GM21381 (cell line): ENCODE data around the gene CERS1.

Experiments used
- ATAC-seq: cut with Tn5 transposase; IDR thresholded peaks from one replicate; pipeline ENCODE4 v1.9.1; 2021; ENCODE audit warnings: mild to moderate bottlenecking, moderate library complexity; ENCODE audit not compliant: unreplicated experiment

CERS1 gene, protein sequence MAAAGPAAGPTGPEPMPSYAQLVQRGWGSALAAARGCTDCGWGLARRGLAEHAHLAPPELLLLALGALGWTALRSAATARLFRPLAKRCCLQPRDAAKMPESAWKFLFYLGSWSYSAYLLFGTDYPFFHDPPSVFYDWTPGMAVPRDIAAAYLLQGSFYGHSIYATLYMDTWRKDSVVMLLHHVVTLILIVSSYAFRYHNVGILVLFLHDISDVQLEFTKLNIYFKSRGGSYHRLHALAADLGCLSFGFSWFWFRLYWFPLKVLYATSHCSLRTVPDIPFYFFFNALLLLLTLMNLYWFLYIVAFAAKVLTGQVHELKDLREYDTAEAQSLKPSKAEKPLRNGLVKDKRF

DNA sequence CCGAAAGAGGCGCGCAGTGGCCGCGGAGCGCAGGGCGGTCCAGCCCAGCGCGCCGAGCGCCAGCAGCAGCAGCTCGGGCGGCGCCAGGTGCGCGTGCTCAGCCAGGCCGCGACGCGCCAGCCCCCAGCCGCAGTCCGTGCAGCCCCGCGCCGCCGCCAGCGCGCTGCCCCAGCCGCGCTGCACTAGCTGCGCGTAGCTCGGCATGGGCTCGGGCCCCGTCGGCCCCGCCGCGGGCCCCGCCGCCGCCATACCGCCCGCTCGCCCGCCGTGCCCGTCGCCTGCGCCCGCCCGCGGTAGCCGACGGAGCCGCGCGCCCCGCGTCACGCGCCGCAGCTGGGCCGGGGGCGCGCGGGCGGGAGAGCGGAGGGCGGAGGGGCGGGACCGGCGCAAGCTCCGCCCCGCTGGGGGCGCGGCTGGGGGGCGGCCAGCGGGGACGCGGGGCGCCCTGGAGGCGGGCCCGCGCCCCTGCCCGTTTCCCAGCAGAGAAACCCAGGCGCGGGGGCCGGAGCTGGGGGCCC lies at the start of gene CERS1:
Gene CERS1 (minus strand): TSS at position 335 of the 518 bp plus-strand sequence. CDS start 86 bp downstream, at position 249.
- ATAC-seq: no peak

DNA sequence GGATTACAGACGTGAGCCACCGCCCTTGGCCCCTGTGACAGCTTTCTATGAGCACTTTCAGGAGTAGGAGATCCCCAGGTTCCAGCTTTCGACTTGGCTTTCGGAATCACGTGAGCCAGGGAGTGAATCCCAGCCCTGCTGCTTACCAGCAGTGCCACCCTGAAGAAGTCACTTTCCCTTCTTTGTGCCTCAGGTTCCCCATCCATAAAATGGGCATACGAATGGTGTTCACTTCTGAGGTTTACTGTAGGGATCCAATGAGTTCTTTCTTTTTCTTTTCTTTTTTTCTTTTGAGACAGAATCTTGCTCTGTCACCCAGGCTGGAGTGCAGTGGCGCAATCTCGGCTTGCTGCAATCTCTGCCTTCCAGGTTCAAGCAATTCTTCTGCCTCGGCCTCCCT lies 49.3 kb upstream of the CERS1 start:
- no peak for ATAC-seq

DNA sequence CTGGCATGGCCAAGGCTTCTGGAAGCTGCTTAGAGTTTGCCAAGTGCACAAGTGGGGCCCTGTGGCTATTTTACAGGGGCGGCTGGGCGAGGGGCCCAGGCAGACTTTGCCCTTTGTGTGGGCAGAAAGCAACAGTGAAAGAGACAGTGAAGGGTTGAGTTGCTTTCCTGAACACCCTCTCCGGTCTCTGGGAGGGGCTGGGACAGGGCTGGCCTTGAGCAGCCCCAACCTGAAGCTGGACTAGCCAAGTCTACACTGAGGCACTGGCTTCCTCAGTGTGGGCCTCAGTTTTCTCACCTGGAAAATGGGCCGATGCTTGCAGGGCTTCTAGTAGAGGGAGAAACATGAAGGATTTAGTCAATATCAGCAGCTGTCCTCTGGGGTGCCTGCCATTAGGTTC lies 47.5 kb upstream of the CERS1 start:
- no peak for ATAC-seq

DNA sequence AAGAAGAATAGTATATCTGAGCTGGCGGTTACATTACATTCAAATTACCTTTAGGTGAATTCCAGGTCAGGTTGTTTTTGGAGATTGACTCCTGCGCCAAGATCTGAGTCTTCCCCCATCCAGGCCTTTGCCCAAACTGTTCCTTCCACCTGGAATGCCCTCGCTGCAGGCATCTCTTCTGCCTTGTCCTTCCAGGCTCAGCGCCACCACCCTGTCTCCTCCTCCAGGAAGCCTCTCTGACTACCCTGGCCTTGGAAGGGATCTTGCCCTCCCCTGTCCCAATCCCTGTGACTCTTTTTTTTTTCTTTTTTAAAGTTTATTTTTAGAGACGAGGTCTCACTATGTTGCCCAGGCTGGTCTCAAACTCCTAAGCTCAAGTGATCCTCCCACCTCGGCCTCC lies 46.7 kb upstream of the CERS1 start:
- no peak for ATAC-seq

DNA sequence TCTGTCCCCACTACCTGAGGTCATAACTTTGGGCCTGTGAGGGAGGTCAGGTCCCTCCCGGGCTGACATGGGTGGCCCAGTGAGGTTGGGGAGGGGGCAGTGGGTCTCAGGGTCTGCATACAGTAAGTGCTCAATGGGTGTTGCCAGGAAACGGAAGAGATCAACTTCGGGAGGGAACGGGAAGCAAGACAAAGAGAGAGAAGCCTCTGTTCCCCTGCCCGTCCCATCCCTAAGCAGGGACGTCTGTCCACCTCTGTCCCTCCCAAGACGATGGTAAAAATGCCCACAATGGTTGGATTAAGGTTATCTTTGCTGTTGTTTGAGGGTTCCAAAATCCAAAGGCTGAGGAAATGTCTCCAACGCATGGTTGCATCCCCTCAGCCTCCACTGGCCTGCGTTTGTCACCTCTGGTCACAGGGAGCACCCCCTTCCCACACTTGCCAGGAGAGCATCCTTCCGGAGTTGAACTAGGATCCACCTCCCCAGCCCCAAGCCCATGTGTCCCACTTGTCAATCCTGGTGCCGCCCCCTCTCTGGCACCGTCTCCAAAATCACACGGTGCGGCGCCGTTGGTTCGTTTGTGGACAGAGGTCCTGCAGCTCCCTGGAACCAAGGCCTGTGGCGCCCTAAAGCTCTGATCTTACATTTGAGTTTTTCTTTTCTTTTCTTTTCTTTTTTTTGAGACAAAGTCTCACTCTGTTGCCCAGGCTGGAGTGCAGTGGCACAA lies 45.8 kb upstream of the CERS1 start:
- ATAC-seq: no peak

DNA sequence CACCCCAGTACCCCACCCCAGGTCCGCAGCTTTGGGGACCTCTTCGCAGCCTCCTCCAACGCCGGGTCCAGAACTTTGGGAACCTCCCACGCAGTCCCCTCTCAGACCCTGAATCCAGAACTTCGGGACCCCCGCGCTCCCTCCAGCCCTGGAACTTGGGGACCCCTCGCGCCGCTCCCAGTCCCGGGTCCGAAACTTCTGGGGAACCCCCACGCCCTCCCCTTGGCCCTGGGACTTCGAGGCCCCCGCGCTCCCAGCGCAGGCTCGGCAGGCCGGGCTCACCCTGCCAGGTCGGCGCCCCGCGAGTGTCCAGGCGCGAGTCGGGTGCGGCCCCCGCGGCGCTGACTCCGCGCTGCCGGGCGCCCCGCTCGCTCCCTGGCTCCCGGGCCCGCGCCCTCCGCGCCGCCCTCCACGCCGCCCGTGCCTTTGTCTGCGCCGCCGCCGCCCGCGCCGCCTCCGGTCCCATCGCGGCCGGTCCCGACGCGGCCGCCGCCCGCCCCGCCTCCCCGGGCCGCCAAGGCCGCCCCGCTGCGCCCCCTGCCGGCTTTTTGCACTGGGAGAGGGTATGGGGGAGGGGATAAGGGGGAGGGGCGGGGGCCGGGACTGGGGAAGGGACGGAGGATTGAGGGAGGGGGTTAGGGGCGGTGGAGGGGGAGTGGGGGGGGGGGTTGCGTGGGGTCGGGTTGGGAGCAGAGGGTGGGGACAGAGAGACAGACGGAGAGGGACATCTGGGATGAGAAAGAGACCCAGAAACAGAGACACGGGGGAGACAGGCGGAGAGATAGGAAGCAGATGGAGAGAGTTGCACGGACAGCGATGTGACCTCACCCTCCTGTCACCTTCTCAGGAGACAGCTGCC lies 45.0 kb upstream of the CERS1 start, which contains the start of gene HOMER3:
Gene HOMER3 (minus strand): TSS at position 449 of the 859 bp plus-strand sequence. CDS start 2,235 bp downstream, outside the sequence.
- no peak for ATAC-seq

DNA sequence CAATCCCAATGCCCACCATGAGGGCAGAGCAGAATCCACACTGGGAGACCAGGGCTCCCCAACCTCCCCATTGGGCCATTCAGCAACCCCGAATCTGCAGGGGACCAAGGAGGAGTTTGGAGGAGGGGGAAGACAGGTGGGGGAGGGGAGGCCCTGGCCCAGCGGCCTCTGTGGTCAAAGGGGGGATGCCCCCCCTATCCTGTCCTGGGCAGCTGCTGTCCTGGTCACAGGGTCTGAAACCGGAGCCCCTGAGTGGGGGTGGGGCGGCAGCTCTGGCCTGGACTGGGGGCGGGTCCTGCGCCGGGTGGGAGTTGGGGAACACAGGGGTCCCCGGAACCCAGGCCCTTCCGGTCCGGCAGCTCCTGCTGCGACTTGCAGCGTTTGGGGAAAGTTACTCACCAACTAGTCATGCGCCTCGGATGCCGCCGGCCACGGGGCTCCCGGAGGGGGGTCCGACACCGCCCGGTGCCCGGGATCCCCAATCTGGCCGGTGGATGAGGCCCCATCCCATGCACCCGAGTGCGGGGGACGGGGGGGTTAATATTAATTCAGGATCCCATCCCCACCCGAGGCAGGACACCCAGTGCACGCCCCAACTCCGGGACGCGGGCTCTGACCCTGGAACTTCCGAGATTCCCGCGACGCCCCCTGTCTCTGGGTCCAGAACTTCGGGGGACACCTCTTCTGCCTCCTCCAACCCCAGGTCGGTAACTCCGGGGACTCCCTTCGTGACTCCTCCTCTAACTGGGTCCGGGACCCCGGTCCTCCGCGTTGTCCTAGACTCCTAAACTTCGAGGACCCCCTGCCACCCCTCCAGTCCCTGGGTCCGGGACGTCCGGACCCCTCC lies 44.2 kb upstream of the CERS1 start:
- no peak for ATAC-seq

DNA sequence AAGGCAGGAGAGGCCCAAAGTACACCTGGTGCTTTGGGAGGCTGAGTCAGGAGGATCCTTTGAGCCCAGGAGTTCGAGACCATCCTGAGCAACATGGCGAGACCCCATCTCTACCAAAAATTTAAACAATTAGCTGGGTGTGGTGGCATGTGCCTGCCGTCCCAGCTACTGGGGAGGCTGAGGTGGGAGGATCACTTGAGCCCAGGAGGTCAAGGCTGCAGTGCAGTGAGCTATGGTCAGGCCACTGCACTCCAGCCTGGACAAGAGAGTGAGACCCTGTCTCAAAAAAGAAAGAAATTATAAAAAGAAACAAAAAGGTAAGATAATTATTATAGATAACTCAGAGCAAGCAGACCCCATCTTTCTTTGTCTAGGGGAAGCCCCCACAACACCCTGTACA lies 43.2 kb upstream of the CERS1 start:
- ATAC-seq: no peak

DNA sequence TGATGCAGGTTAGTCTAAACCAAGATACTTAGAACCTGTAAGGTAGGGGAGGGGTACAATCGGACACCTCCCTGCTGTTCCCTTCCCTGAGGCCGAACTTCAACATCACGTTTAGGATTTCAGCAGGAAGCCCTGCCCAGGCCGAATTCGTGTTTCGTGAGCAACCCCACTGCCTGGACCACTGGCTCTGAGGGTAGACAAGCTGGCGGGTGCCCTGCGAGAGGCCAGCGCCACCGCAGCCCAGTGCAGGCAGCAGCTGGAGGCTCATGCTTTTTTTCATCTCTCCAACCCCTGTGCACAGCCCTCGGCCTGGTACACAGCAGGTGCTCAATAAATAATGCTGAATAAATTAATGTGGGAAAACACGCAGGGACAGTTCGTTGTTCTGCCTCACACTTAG lies 37.3 kb upstream of the CERS1 start:
- no peak for ATAC-seq

DNA sequence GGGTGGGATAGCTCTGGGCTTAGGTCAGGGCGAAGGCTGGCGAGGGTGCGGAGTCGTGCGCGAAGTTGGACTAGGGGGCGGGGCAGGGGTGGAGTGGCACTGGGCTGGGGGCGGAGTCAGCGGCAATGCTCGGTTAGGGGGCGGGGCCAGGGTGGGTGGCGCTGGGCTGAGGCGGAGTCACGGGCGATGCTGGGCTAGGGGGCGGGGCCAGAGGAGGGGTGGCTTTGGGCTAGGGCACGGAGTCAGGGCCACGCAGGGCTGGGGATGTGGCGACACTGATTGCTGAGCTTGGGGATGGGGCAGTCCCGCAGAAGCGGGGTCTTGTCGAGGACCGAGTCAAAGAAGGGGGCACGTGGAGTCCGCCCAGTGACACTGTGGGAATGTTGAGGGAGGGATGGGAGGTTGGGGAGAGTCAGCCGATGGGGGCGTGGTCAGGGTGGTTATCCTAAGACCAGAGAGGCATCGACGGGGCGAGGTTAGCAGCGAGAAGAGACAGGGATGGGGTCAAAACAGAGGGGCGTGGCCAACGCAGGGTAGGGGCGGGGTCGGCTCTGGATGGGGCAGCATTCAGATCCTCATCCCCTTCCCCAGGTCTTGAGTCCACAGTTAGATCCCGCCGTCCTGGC lies 36.4 kb upstream of the CERS1 start:
- ATAC-seq: no peak

DNA sequence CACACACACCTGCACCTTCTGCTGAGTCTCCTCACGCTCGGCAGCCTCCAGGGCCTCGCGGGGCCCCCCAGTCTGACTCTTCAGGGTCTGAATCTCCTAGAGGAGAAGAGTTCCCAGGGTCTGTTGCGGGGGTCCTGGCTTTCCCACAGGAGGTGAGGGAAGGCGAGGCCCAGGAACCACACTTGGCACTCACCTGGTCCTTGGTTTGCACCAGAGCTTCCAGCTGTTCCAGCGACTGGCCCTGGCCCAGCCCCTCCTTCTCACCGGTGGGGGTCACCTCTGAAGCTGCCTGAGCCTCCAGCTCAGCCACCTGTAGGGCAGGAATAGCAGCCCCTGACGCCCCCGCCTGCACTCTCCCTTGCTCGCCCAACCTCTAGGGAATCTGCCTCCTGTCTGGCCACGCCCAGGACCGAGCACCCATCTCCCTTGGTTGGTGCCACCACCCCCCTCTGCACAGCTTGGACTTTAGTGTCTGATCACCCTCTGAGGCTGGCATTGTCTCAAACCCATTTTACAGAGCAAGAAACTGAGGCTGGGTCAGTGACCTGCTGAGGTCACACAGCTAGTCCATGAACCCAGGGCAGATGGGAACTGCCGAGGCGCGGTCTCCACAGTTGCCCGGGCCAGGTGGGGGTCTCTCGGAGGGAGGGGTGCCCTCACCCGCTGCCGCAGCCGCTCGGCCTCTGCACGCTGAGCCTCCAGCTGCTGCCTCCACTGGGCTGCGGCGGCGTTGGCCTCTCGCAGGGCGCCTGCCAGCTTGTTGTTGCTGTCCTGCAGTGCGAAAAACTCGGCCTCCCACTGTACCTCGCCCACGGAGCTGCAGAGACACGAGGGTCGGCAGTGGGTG lies 35.6 kb upstream of the CERS1 start:
- ATAC-seq: no peak

DNA sequence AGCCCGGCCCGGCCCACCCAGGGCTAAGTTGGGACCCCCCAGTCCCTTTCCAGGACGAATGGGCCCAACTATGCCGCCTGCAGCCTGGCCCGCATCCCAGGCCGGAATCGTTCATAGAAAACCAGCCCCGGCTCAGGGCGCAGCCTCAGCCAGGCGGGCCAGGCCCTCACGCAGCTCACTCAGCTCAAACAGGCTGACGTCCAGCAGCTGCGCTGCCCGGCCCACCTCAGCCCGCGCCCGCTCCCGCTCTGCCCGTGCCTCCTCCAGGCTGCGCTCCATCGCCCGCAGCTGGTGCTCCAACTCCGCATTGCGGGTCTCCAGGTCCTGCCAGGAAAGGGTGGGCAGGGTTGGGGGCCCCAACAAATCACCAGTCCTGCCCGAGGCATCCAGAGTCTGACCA lies 33.4 kb upstream of the CERS1 start:
- no peak for ATAC-seq

DNA sequence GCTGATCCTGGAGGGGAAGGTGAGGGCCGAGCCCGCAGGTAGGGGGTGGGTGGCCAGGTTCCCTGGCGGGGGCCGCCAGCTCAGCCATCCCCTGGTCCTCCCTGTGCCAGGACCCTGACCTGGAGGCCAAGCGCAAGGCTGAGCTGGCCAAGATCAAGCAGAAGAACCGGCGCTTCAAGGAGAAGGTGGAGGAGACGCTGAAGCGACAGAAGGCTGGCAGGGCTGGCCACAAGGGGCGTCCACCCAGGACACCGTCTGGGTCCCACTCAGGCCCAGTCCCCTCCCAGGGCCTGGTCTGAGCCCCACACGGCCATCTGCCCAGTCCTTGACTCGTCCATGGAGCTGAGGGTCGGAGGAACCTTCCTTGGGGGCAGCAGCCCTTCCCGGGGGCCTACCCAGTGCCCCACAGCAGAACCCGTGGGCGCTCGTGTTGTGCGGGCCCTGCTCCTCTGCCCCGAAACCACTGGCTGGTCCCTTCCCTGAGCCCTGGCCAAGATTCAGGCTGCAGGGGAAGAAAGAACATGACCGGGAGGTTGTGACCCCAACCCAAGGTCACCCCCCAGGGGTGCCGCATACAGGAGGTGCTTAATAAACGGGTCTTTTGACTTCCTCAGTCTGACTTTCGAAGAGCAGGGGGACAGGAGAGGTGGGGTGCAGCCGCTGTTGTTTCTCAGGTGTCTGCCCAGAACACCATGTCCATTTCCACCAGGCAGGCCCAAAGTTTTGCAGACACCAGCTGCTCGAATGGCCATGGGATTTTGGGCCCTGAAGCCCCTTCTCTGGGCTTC lies 32.3 kb upstream of the CERS1 start:
- ATAC-seq: no peak

DNA sequence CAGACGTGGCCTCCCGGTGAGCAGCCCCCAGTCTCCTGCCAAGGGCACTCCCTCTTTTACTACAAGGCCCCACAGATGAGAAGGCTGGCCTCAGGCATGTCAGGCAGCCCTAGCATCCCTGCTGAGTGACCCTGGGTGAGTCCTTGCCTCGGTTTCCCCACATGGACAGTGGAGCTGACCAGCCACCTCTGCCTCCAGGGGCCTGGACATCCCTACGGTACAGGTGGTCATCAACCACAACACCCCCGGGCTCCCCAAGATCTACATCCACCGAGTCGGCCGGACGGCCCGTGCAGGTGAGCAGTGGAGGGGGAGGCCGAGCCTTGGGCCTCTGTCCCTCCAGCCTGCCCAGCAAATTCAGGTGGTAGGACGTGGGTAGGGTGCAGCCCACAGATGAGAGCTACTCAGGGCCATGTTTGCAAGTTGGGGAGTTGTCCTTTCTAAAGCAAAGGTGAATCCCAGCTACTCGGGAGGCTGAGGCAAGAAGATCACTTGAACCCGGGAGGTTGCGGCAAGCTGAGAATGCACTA lies 28.8 kb upstream of the CERS1 start:
- no peak for ATAC-seq

DNA sequence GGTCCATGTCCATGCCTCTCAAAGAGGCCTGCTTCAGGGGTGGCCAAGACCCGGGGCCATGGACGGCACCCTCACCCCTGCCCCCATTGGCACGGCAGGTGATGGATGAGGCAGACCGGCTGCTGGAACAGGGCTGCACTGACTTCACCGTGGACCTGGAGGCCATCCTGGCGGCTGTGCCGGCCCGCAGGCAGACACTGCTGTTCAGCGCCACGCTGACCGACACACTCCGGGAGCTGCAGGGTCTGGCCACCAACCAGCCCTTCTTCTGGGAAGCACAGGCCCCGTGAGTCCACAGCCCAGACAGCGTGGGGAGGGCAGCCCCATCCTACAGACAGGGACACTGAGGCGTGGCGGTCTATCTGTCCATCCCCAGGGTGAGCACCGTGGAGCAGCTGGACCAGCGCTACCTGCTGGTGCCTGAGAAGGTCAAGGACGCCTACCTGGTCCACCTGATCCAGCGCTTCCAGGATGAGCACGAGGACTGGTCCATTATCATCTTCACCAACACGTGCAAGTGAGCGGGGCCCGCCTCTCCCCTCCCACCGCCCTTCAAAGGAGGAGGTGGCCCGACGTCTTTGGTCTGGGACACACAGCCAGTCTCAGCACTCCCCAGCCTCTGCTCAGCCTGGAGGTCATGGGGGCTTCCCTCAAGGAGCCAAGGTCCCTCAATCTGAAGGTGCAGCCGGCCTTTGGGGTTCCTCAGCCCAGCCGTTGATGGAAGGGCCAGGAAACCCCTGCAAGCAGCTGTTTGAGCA lies 26.4 kb upstream of the CERS1 start:
- ATAC-seq: no peak

DNA sequence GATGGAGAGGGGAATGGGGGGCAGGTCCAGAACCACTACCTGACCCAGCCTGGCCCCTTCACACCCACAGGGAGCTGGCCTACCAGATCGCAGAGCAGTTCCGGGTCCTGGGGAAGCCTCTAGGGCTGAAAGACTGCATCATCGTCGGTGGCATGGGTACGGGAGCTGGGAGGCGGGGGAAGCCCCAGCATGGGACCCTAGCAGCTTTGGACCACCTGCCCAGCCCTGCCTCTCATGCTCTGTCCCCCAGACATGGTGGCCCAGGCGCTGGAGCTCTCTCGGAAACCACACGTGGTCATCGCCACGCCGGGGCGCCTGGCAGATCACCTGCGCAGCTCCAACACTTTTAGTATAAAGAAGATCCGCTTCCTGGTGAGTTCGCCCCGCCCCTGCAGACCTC lies 25.6 kb upstream of the CERS1 start:
- no peak for ATAC-seq

DNA sequence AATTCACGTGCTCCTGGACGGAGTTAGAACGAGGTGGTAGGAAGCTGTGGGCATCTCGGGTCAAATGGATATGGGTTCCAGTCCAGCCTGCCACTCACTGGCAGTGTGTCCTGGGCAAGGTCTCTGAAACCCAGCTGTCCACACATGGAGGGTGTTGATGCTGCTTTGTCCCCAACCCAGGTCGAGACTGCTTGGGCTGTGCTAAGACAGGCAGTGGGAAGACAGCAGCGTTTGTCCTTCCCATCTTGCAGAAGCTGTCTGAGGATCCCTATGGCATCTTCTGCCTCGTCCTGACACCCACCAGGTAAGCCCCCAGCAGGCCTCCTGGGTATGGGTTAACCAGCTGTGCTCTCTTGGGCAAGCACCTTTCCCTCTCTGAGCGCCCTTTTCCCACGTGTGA lies 24.4 kb upstream of the CERS1 start:
- ATAC-seq: no peak
